Measurements from ENCODE around the gene OR10G2. TPM values are rescaled to one million over a fixed set of nuclear protein-coding genes. Genes with fewer than 3 reads are reported as not detected.

The OR10G2 gene, protein sequence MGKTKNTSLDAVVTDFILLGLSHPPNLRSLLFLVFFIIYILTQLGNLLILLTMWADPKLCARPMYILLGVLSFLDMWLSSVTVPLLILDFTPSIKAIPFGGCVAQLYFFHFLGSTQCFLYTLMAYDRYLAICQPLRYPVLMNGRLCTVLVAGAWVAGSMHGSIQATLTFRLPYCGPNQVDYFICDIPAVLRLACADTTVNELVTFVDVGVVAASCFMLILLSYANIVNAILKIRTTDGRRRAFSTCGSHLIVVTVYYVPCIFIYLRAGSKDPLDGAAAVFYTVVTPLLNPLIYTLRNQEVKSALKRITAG
- total RNA-seq, result not detected in 2 replicates

DNA sequence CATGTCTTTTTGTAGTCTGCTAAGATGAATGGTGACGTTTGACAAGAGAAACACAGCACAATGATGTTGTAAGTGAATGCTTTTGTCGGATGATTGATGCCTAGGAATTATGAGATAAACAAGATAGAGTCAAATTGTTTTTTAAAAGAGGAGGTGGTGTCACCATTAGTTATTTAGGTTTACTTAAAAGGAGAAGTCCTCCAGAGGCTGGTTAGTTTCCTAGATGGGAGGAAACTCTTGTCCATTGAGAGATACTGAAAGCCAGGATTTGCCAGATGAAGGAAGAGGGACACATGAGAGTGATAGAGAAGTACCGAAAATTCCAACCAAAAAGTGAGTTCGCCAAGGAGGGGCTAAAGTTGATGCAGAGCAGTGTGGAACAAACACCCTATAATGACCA, at the start of gene OR10G2:
Gene OR10G2, minus strand, starts transcription at position 101 of the 400 bp plus-strand sequence. Its CDS starts 98 bp downstream, at position 3.

DNA sequence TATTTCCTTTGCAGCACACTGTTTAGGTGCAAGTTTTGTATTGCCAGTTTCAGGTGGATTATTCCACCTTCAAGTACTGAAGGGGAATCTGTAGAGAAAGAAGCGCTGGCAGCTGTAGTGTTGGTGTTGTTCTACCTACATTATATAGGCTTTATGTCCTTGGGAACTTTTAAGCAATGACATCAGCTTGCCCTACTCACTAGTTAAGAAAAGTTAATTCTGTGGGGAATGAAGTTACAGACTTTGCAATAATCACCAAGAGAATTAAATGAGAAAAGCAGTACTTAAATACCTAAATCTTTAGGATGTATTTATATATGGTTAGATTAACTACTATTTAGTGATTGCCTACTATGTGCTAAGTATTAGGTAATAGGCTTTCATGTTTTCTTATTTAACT, 39.0 kb upstream of the OR10G2 start, which contains the start of gene OR4E1:
Gene OR4E1, minus strand, starts transcription at position 101 of the 400 bp plus-strand sequence. CDS start 2,883 bp downstream, outside the sequence.

DNA sequence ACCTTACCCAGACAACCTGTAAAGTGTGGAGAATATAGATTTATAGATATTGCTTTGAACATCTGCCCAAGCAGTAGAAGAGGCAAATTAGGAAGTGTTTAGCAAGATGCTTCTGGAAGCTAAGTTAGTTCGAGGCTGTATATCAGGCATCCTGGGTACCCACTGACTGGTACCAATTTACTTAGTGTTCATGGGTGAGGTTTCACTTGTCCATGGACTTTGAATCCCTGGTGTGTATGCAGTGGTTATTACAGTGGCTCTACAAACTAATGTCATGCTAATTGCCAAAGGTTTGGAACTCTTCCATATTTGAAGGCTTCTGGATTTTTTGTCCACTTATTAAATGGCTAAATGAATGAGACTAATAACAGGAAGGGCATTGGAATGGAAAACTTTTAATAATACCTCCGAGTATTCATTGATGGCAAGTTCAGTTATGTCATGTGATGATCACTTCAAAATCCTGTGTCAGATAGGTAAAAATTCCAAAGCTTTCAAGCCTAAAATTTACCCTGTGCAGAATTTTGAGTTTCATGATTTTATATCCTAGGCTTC, 18.7 kb upstream of the OR10G2 start, which contains the start of gene OR4E2:
Gene OR4E2, plus strand, starts transcription at position 505 of the 555 bp plus-strand sequence. CDS start 11,248 bp downstream, outside the sequence.

Other genes with a start within 250 kb of the OR10G2 start
- gene CHD8, start 178.8 kb downstream of the OR10G2 start, total RNA-seq, result 43.8 and 83.0 TPM in 2 replicates
- 23.9 and 34.8 TPM in 2 replicates for gene RAB2B, start 158.0 kb downstream of the OR10G2 start, total RNA-seq
- gene TOX4, start 157.7 kb downstream of the OR10G2 start, total RNA-seq, result 32.6 and 43.1 TPM in 2 replicates
- 33.3 and 78.3 TPM in 2 replicates for gene METTL3, start 123.6 kb downstream of the OR10G2 start, total RNA-seq
- gene SALL2, start 108.6 kb downstream of the OR10G2 start, total RNA-seq, result 1.6 and 2.6 TPM in 2 replicates
- not detected in 2 replicates for gene OR10G3, start 54.9 kb downstream of the OR10G2 start, total RNA-seq
- not detected in 2 replicates for gene OR4E2, start 18.9 kb upstream of the OR10G2 start, total RNA-seq
- not detected in 2 replicates for gene OR4E1, start 38.9 kb upstream of the OR10G2 start, total RNA-seq

Data from placental pericyte (primary cell).